GM21717 (cell line): Measurements from ENCODE around the gene SNRNP48.

Experiments
- ATAC-seq: cut with Tn5 transposase; IDR thresholded peaks from one replicate; pipeline ENCODE4 v1.9.1; 2021; ENCODE audit warnings: mild to moderate bottlenecking, moderate library complexity; ENCODE audit not compliant: unreplicated experiment

Gene SNRNP48, protein sequence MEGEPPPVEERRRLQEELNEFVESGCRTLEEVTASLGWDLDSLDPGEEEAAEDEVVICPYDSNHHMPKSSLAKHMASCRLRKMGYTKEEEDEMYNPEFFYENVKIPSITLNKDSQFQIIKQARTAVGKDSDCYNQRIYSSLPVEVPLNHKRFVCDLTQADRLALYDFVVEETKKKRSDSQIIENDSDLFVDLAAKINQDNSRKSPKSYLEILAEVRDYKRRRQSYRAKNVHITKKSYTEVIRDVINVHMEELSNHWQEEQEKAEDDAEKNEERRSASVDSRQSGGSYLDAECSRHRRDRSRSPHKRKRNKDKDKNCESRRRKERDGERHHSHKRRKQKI

DNA sequence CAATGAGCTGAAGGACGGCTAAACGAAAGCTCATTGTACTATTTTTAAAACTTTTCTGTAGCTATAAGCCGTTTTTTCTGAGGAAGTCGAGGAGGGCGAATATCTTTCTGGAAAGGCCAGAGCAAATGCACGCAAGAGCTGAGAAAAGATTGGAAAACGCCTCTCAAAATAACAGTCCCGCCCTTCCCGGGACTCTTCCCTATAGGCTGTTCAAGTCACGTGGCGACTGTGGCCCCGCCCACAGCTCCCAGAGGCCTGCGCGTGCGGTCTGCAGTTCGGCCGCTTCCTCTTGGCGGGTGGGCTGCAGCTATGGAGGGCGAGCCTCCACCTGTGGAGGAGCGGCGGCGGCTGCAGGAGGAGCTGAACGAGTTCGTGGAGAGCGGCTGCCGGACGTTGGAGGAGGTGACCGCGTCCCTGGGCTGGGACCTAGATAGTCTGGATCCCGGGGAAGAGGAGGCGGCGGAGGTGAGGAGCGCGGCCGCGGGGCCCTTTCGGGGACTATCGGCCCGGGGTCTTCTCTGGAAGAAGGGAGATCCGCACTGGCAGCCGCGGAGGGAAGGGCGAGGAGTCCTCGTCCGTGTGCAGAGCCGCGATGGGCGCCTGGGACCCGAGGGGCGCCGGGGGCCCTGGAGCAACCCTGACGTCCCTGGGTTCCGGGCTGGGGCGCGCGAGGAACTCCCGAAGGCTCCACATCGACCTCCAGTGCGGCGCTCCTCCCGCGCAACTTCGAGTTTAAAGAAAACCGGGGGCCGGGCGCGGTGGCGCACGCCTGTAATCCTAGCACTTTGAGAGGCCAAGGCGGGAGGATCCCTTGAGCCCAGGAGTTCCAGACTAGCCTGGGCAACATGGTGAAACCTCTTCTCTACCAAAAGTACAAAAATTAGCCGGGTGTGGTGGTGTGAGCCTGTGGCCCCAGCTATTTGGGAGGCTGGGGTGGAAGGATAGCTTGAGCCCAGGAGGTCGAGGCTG lies at the start of gene SNRNP48:
SNRNP48 (plus strand) TSS at position 250 of the 969 bp plus-strand sequence; CDS start at position 310, 60 bp downstream.
- peak; percentile 99 for ATAC-seq

DNA sequence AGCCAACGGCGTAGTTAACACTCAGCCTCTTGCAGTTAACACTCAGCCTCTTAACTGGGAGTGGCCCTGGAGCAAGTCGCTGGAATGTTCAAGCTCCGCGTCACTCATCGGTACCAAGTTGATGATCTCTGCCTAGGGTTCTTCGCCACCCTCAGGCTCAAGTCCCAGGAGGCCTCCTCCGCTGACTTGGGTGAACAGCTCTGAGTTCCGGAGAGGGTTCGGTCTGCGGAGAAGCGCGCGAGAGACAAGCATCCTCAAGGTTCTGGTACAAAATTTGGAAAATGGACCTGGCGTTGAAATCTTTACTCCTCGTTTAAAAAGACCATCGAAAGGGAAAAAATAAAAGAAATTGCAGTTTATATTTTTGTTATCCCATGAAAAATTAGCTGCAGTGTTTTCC lies 49.4 kb upstream of the SNRNP48 start:
- ATAC-seq = no peak

DNA sequence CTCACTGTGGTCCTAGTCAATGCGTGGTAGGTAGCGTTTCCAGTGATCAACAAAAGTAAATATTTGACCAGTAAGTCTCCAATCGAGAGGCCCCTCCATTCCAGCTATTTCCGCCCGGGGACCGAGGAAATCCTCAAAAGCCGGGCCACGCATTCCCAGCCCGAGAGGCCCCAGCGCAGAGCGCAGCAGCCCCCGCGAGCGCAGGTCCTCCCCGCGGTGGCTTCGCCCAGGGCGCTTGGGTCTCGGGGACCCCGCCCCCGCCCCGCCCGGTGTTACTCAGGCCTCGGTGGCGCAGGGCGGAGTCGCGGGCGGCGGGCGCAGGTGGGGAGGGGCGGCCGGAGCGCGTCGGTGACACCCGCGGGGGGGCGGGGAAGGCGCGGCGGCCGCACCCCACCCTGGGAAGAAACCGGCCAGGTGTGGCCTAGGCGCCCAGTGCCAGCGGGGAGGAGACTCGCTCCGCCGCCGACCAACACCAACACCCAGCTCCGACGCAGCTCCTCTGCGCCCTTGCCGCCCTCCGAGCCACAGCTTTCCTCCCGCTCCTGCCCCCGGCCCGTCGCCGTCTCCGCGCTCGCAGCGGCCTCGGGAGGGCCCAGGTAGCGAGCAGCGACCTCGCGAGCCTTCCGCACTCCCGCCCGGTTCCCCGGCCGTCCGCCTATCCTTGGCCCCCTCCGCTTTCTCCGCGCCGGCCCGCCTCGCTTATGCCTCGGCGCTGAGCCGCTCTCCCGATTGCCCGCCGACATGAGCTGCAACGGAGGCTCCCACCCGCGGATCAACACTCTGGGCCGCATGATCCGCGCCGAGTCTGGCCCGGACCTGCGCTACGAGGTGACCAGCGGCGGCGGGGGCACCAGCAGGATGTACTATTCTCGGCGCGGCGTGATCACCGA lies 48.6 kb upstream of the SNRNP48 start, which contains the start of gene DSP:
DSP (plus strand) TSS at position 497 of the 890 bp plus-strand sequence; CDS start at position 742, 245 bp downstream.
- ATAC-seq = no peak

DNA sequence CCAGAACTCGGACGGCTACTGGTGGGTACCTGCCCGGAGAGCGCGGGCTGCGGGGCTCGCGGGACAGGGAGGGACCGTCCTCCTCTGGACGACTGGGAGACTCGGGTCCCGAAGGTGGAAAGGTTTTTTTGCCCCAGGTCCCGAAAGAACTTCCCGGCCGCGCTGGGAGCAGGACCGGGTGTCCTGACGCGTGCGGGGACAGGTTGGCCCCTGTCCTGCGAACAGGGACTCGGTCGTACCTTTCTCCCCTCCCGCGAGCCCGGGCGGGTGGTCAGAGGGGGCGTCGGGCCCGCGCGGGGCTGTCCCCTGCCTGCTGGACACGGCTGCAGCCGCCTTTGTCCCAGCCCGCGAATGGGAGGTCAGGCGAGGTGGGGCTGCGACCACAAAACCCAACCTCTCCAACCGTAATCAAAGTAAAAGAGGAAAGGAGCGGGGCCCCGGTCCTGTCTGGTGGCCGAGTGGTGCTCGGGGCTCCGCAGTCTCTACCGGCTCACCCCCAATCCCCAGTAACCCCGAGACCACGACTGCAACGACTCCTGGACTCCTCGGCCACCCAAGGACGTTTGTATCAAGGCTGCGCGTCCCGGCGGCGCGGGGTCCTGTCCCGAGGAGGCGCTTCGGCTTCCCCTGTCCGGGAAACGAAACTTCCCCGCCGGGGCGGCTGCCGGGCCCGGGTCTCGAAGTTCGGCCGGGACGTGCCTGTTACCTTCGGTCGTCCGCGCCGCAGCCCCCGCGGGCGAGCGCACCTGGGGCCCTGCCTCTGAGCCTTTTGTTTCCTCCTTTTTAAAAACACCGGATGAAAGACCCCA lies 47.7 kb upstream of the SNRNP48 start:
- ATAC-seq = no peak

DNA sequence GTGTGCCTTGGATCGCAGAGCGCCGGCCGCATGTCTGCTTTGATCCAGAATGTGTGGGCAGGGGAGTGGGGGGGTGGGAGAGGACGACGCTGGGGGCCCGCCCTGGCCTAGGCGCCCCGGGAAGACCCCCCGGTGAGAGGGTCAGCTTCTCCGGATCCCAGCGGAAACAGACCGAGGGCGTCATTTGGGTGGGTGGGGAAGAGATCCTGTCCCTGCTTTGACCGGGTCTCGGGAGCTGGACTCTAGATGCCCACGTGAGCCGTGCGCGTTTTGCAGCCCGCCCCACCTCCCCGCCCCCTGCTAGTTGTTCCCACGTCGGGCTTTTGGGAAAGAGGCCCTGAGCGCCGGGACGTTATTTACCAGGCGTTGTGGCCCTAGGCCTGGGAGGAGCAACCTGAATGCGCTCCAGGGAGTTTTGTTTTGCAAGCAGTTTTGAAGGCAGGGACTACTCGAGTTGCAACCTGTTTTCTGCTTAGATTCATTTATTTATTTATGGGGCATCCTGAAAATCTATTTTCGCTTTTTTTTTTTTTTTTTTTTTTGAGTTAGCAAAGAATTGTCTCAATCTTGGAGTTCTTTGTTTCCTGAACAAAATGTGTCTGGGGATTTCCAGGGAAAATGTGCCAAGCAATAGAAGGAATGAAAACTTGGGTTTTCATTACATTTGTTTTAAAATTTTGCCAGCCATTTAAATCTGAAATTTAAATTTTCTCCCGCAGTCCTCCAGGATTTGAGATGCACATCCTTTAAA lies 46.9 kb upstream of the SNRNP48 start:
- ATAC-seq = no peak

DNA sequence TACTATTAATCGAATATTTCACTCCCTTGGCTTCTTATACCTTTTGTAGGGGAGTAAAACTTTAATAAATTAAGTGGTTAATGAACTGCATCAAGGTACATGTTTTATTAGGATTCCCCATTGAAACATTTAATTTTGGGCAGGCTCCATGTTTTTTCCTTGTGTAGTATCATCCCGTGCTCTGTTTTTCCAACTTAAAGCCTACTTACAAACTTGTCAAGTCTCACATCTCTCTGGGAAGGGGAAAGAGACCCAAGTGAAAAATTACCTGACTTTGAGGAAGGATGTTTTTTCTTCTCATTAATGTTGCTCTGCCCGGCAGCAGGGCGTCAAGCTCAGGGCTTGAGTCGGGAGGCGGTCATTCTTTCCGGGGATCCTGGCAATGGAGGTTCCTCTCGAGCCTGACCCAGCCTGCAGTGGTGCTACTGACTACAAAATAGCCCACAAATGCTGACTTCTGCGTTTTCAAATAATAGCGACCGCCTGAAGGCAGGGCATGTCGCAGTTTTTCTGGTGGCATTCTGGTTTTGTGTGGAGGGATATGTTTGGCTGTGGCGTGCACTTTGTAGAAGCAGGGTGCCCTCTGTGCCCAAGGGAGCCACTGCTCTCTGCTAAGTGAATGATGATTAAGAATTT lies 46.1 kb upstream of the SNRNP48 start:
- ATAC-seq = no peak

DNA sequence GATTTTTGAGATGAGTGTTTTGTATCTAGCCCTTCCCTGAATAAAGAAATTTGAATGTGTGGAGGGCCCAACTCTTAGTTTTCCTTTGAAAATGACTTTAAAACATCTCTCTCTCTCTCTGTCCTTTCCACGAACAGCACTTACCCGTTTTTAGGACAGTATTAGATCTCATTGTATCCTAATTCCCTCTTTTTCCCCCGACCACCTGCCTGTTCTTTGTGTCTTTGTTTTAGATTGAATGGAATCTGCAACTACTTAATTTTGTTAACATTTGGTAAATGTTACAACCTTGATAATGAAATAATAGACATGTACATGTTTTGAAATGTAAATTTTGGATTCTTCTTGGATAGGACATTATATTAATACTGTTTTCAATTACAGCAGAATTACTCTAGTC lies 45.4 kb upstream of the SNRNP48 start:
- ATAC-seq = no peak

DNA sequence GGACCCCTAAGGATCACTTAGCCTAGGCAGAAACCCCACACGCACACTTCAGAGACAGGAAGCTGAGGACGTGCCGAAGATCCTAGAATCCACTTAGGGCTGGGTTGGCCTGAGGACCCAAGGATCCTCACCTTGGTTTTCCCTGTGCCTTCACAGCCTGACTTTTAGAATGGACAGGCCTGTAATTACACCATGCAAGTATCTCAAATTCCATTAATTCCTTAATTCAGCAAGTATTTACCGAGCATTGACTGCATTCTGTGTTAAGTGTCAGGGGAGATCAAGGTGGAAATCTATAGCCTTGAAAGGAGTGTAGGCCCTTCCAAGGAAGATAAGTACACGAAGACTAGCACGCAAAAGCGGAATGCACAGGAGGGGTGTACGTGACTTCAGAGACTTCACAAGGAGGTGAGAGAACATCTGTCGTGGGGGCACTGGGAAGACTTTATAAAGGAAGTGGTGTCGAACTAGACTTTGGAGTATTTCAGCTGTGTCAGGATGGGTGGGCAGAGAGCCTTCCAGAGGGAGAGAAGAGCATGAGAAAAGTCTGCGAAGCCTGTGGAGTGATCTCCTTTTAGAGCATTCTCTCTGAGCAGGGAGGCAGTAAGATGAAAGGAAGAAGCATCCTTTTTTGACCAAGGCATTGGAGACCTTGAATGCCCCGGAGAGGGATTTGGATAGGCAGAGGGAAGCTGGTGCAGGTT lies 44.5 kb upstream of the SNRNP48 start:
- ATAC-seq = no peak

DNA sequence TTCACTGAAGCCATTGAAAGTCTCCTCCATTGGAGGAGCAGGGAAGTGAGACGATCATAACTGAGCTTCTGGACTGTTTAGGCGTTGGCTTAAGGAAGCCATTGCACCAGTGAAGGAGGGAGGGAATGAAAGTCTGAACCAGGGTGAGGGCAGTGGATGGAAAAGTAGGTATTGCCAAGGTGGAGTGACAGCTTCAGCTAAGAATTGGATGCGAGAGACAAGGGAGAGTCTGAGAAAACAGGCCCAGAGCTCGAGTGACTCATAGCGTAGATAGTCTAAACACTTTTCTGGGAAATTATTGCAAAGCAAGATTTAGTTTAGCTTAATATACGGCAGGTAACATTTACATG lies 44.0 kb upstream of the SNRNP48 start:
- ATAC-seq = no peak

DNA sequence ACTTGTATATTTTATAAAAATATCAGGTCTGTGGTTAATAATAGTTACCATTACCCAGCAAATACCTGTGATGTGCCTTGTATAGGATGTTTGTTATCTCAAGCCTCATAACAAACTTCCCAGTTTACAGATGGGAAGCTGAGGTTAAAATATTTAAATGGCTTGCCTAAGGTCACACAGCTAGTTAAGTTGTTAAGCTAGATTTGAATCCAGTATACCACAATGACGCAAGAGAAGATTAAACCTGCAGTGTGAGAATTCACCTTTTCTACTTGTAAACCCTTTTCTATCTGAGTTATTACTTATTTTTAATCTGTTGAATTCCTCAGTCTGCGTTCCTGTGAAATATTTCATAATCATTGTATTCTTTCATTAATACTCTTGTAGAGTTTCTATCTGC lies 43.6 kb upstream of the SNRNP48 start:
- ATAC-seq = no peak

DNA sequence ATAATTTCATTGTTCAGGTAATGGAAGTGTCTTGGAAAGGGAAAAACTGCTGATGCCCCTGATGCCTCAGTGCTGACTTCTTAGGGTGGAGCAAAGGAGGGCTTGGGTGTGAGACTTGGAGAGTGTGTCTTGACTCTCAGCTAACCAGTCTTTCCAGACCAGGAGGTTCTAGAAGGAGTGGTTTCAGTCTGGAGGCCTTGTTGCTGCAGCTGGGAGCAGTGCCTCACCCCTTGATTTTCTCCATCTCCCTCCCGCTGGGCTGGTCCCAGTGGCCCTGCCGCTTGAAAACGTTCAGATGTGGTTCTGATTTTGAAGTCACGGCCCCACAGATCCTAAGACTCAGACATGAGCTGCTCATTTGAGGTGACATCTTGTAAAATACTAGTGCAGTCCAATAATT lies 43.1 kb upstream of the SNRNP48 start:
- no peak for ATAC-seq

DNA sequence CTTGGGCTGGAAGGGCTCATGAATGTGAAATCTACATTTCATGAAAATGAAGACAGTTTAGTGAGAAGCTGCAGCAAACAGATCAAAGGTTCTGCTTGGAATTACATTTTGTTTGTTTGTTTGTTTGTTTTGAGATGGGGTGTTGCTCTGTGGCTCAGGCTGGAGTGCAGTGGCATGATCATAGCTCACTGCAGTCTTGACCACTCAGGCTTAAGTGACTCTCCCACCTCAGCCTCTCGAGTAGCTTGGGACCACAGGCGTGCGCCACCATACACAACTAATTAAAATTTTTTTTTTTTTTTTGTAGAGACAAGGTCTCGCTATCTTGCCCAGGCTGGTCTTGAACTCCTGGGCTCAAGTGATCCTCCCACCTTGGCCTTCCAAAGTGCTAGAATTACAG lies 42.7 kb upstream of the SNRNP48 start:
- no peak for ATAC-seq

DNA sequence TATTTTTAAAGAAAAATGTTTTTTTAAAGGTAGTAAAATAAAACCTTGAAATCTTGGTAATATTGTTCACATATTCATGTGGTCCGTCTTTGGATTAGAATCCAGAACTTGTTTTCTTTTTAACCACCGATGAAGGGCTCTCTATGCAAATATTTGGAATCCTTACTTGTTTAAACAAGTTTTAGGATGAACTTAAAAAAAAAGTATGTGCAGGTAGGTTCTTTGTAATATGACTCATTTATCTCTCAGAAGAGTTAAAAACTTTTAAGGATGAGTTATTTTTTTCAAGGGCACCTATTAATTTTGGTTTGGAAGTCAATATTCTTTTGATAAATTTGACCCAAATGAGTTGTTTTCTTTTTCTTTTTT lies 39.6 kb upstream of the SNRNP48 start:
- no peak for ATAC-seq

DNA sequence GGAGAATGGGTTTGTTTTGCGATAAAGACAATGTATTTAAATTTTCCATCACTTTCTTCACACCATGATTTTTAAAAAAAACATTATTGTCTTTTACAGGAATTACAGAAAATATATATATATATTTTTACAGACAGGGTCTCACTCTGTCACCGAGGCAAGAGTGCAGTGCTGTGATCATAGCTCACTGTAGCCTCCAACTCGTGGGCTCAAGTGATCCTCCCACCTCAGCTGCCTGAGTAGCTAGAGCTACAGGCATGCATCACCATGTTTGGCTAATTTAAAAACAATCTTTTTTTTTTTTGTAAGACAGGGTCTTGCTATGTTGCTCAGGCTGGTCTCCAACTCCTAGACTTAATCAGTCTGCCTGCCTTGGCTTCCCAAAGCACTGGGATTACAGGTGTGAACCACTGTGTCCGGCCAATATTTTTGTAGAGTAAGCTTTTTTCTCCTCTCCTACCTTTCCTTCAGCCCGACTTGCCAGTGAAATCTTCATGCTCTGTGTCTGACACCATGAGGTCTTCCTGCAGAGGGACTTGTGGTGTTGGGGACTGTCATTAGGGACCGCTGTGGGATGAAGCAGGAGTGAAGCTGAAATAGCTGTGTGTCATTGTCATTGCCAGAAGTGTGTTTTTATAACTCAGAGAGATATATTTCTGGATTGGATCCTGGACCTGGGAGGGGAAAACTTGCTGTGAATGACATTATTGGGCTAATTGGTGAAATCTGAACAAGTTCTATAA lies 35.3 kb upstream of the SNRNP48 start:
- no peak for ATAC-seq

DNA sequence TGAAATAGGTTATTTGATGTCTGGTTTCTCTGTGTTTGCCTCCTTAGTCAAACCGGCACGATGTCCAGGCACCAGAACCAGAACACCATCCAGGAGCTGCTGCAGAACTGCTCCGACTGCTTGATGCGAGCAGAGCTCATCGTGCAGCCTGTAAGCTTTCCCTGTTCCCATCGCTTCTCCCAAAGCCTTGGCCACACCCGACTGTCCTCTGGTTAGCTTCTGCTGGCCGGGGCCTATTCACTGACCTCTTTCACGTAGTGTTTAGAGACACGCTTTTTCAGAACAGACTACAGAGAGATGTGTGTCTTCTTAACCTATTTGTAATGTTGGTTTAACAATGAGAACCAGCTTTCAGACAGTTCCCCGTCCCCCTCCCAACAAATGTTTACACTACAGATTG lies 34.3 kb upstream of the SNRNP48 start:
- no peak for ATAC-seq

DNA sequence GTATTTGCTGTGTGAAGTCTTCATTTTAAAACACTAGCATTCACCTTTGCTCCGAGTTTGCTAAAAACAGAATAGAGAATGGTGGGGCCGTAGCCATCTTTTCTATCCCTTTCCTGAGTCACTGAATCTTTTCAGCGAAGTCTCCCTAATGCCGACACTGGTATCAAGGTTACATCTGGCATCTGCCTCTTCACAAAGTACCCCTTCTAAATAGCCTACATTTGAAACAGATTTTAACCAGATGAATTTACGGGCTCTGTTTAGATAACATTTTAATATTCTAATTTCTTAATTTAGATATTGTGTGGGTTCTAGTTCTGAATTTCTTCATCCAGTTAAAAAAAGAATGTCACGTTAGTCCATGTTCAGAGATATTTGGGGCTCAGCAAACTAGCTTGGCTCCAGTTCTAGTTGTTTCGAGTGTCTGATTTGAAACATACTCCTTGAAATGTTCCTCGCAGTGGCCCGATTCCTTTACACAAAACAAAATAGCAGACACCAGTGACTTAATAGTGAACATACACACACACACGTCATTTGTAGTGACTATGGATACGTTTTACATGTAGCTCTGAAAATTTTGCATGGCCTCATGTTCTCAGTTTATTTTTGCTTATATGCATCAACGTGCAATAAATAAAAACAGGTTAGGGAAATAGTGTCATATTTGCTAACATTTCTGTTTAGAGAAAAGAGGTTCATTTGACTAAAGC lies 33.4 kb upstream of the SNRNP48 start:
- no peak for ATAC-seq

DNA sequence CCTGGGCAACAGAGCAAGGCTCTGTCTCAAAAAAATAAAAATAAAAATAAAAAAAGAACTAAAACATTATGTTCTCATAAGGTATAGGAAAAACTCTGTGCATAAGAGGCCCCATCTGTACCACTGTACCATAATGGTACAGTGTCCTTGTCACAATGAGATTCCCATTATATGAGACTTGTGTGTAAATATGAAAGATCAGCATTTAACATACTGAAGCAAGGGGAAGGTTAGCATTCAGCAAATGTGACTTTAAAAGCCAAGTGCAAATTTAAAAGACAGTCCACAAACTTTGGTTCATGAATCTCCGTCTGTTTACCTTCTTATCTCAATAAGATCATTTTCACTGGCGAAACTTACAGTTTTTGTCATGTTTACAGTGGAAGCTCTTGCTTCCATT lies 32.3 kb upstream of the SNRNP48 start:
- ATAC-seq = no peak
